ENCODE results near the gene ELF2.

The ELF2 gene

DNA sequence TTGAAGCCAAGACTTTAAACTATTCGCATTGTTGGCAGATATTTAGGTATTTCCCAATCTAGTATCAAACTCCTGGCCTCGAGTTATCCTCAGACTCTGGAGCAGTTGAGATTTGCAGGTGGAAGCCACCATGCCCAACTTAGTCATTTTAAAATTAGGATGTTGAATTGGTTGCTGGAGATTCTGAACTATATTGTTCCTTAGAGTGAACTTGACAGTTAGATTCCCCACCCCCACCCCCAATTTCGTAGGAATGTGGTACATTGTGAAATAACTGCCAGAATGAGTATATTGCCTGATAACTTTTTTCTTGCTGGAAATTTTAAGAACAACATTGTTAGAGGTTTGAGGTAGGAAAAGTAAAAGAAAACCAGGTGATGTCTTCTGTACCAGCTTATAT, 159.2 kb downstream of the ELF2 start:
- H3K27ac ChIP-seq = peak overlapping the region; percentile 94
- POLR2A ChIA-PET (ENCODE audit: low non-redundant PET) = no interaction called here
- CTCF ChIA-PET = interaction anchor here (0.5 to 0.6 kb wide), 2 partner anchors 794 to 1333 kb away, joined by 3 read pairs; no protein-coding TSS in a partner anchor
- TF ChIP-seq, protein P1, sequence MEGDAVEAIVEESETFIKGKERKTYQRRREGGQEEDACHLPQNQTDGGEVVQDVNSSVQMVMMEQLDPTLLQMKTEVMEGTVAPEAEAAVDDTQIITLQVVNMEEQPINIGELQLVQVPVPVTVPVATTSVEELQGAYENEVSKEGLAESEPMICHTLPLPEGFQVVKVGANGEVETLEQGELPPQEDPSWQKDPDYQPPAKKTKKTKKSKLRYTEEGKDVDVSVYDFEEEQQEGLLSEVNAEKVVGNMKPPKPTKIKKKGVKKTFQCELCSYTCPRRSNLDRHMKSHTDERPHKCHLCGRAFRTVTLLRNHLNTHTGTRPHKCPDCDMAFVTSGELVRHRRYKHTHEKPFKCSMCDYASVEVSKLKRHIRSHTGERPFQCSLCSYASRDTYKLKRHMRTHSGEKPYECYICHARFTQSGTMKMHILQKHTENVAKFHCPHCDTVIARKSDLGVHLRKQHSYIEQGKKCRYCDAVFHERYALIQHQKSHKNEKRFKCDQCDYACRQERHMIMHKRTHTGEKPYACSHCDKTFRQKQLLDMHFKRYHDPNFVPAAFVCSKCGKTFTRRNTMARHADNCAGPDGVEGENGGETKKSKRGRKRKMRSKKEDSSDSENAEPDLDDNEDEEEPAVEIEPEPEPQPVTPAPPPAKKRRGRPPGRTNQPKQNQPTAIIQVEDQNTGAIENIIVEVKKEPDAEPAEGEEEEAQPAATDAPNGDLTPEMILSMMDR (conservative IDR thresholded peaks at IDR 0.05; ENCODE audit: low read depth) = no peak
- DNase-seq (ENCODE audit: low spot score) = no peak

DNA sequence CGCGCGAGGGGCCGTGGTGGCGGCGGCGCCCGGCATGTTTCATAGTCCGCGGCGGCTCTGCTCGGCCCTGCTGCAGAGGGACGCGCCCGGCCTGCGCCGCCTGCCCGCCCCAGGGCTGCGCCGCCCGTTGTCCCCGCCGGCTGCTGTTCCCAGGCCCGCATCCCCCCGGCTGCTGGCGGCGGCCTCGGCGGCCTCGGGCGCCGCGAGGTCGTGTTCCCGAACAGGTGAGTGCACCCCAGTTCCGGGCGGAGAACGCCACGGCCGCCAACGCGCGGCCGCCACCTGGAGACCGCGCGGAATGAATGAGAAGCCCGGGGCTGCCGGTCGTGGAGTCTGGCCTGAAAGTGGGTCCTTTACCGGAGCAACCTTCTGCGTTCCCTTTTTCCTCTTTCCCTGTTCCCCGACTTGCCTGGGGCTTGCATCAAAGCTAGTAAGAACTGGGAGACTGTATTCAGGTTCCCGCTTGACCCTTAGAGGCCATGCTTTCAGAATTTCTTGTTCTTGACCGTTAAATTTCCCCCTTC, 161.0 kb downstream of the ELF2 start:
- DNase-seq (ENCODE audit: low spot score) = peak; percentile 30
- peak overlapping the region; percentile 94 for H3K27ac ChIP-seq
- TF ChIP-seq, protein P1 (conservative IDR thresholded peaks at IDR 0.05; ENCODE audit: low read depth) = no peak
- ChIA-PET POLR2A (ENCODE audit: low non-redundant PET) (no interaction called here), CTCF (interaction anchor here (0.6 to 1.3 kb wide), 3 partner anchors 14 to 70 kb away, joined by 4 to 6 read pairs (median 5); no protein-coding TSS in a partner anchor)

DNA sequence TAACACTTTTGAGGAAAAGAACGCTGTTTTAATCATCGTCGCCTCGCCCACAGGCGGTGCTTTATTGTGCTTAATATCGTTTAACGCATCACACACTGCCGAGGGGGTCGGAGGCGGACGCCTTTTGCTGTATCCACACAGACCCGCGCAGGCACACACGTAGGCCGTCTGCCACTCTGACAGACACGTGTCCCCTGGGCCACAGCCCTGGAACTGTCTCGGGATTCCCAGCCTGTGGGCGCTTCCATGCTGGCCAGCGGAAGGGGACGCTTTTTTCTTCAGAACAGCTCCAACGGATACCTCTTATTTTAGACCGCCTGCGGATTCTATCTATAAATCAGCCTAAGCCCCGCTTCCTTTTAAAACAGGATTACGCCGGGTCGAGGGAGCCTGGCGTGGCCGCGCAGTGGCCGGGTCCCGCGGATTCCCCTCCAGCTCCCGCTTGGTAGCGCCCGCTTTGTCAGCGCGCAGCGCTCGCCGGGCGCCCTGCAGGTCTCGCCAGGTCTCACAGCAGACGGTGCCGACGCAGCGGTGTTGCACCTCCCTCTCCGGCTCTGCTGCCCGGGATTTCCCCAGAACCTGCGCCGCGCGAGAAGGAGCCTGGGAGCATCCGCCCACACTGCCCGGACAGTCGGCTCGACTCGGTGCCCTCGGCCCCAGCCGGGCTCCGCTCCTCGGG, 161.6 kb downstream of the ELF2 start, which contains the start of gene NOCT:
Gene NOCT, plus strand, starts transcription at position 513 of the 679 bp plus-strand sequence. CDS start 201 bp downstream, outside the sequence.
- H3K27ac ChIP-seq = peak within 1 kb of the TSS; percentile 94
- TF ChIP-seq, protein P1 (conservative IDR thresholded peaks at IDR 0.05; ENCODE audit: low read depth) = no peak
- DNase-seq (ENCODE audit: low spot score) = peak; percentile 85
- ChIA-PET CTCF (interaction anchor here (0.6 to 1.3 kb wide), 6 partner anchors 15 to 1056 kb away, joined by 3 to 6 read pairs (median 4); no protein-coding TSS in a partner anchor), POLR2A (ENCODE audit: low non-redundant PET) (no interaction called here)

DNA sequence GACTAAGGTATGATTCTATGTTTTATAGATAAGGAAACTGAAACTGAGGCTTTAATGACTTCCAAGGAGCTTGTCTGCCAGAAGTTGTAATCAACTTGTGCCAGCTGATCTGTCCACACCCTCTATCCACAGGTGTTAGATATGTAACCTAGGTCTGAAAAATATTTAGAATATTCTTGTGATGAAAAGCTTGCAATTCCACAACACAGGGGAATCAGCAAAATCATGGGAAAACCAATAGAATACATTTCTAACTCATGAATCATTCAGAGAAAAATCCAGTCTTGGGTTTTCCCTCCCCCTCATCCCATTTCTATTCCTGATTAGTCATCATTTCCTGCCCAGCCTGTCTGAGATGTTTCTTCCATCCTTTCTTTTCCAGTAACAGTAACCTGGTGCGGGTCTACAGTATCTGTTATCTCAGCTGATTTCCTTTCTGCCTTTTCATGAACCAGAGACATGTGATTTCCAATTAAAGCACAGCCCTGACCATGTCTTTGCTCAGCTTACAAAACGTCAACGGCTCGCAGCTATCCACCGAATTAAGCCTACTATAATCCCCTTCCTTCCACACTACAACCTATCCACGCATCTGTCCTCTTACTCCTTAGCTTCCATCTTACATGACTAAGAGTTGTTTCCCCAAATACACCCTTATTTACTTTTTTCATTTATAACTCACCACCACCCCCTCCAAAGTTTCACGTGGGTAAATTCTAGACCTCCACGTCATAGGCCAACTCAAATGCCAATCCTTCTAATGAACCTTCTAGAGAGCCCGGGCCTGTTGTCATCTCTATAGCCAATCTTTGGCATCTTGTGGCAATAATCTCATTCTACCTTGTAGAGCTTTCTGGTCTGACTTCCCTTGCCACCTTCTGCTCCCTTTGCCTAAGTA, 162.4 kb downstream of the ELF2 start:
- DNase-seq (ENCODE audit: low spot score) = peak; percentile 94
- POLR2A ChIA-PET (ENCODE audit: low non-redundant PET) = no interaction called here

GRCh38 chr4:139011225-139011950, 165.6 kb downstream of the ELF2 start:
- DNase-seq (ENCODE audit: low spot score) = no peak
- no peak overlapping the region for H3K27ac ChIP-seq
- CTCF ChIA-PET = no interaction called here
- TF ChIP-seq, protein P1 (conservative IDR thresholded peaks at IDR 0.05; ENCODE audit: low read depth) = no peak
- POLR2A ChIA-PET (ENCODE audit: low non-redundant PET) = no interaction called here

More for the DNA sequence above, 162.4 kb downstream of the ELF2 start:
- CTCF ChIA-PET = interaction anchor here (0.6 to 1.3 kb wide), 5 partner anchors 9 to 1055 kb away, joined by 3 to 5 read pairs (median 3); no protein-coding TSS in a partner anchor
- H3K27ac ChIP-seq = peak overlapping the region; percentile 94
- TF ChIP-seq, protein P1 (conservative IDR thresholded peaks at IDR 0.05; ENCODE audit: low read depth) = no peak
